B cell (primary cell): ENCODE results near the gene NLGN1. TPM values are rescaled to one million over a fixed set of nuclear protein-coding genes. Genes with fewer than 3 reads are reported as not detected.

Experiments
- ATAC-seq: fragments of 200-7000 bp; cut with Tn5 transposase; one replicate; pipeline ENCODE4 v1.10.0; 2021; ENCODE audit warnings: low read depth, mild to moderate bottlenecking, moderate number of reproducible peaks, moderate library complexity
- CTCF ChIA-PET: fragments of 350-600 bp; sonication (Branson Sonifier 250); formaldehyde crosslinking; loops from one replicate; lab custom pipeline; 2021; ENCODE audit warnings: antibody characterized with exemption, inconsistent platforms; lab: Charles Lee
- POLR2A ChIA-PET: fragments of 350-600 bp; sonication (Branson Sonifier 250); formaldehyde crosslinking; loops from one replicate; lab custom pipeline; 2021; ENCODE audit warnings: antibody characterized with exemption; lab: Charles Lee
- DNase-seq: peaks from one replicate; pipeline ENCODE4 v3.0.0; 2013
- H2AFZ ChIP-seq: 2 replicates; pipeline ENCODE4 v1.6.1; 2012; ENCODE audit warnings: mild to moderate bottlenecking, low read depth, low read length; ENCODE audit not compliant: insufficient read depth, poor library complexity, severe bottlenecking
- H3K27ac ChIP-seq, 2 donors: 1 replicate in 1 of 2; 2 replicates in 1 of 2; pipeline ENCODE4 v1.5.1; 2012 to 2013; ENCODE audit warnings: low read length in 2 of 2, mild to moderate bottlenecking in 2 of 2, moderate library complexity in 1 of 2
- H3K27me3 ChIP-seq, 4 experiments: fragments of 200-600 bp in 1 of 4; sonication (generic) in 1 of 4; replicated peaks in 1 of 4; 1 replicate in 2 of 4; 2 replicates in 2 of 4; pipeline versions ENCODE4 v1.6.1 to v1.7.0; 2013 to 2016; ENCODE audit warnings: low read length in 3 of 4, mild to moderate bottlenecking in 2 of 4, mixed read lengths in 1 of 4, moderate library complexity in 1 of 4; ENCODE audit not compliant: insufficient read depth in 4 of 4, control insufficient read depth in 3 of 4; ENCODE audit errors: control extremely low read depth in 1 of 4
- H3K36me3 ChIP-seq, 2 experiments: replicated peaks in 1 of 2; 1 replicate in 1 of 2; 2 replicates in 1 of 2; pipeline versions ENCODE4 v1.6.1 to v1.7.1; 2013; ENCODE audit warnings: low read length in 1 of 2; ENCODE audit not compliant: insufficient read depth in 2 of 2, control insufficient read depth in 1 of 2; ENCODE audit errors: control extremely low read depth in 1 of 2, extremely low read depth in 1 of 2
- H3K4me1 ChIP-seq, 2 donors: fragments of 200-600 bp in 1 of 2; sonication (generic) in 1 of 2; 1 replicate in 1 of 2; 2 replicates in 1 of 2; pipeline versions ENCODE4 v1.5.1 to v1.6.1; 2013 to 2017; ENCODE audit warnings: low read length in 2 of 2; ENCODE audit not compliant: control insufficient read depth in 2 of 2, insufficient read depth in 2 of 2
- H3K4me2 ChIP-seq: replicated peaks from 2 replicates; pipeline ENCODE3; 2012; ENCODE audit warnings: mild to moderate bottlenecking, low read depth, low read length; ENCODE audit not compliant: poor library complexity, severe bottlenecking
- H3K4me3 ChIP-seq, 5 experiments: fragments of 200-600 bp in 1 of 5; sonication (generic) in 1 of 5; 1 replicate in 3 of 5; 2 replicates in 2 of 5; pipeline versions ENCODE4 v1.5.1 to v1.7.0; 2011 to 2016; ENCODE audit warnings: low read length in 4 of 5, mild to moderate bottlenecking in 4 of 5, low read depth in 2 of 5, control low read depth in 1 of 5, moderate library complexity in 1 of 5; ENCODE audit not compliant: insufficient read depth in 1 of 5; ENCODE audit errors: control extremely low read depth in 1 of 5, extremely low read depth in 1 of 5
- H3K79me2 ChIP-seq: fragments of 200-600 bp; sonication (generic); one replicate; pipeline ENCODE4 v1.6.0; 2016; ENCODE audit warnings: low read length; ENCODE audit not compliant: control insufficient read depth, insufficient read depth
- H3K9ac ChIP-seq: fragments of 200-600 bp; sonication (generic); 2 replicates; pipeline ENCODE4 v1.6.1; 2017; ENCODE audit warnings: mild to moderate bottlenecking, low read length, moderate library complexity
- H3K9me3 ChIP-seq, 3 donors: one replicate each; pipeline versions ENCODE4 v1.6.1 to v1.7.1; 2013; ENCODE audit warnings: low read length in 2 of 3; ENCODE audit not compliant: control insufficient read depth in 2 of 3, insufficient read depth in 1 of 3; ENCODE audit errors: control extremely low read depth in 1 of 3
- H4K20me1 ChIP-seq: 2 replicates; pipeline ENCODE4 v1.6.0; 2012; ENCODE audit warnings: mild to moderate bottlenecking, low read length; ENCODE audit not compliant: insufficient read depth, control insufficient read depth, poor library complexity, severe bottlenecking
- H3K27ac Mint-ChIP-seq: one replicate; pipeline ENCODE4 v1.8.0; 2021; ENCODE audit warnings: mixed read lengths
- H3K27me3 Mint-ChIP-seq: one replicate; pipeline ENCODE4 v1.8.0; 2021; ENCODE audit warnings: mixed read lengths
- H3K4me1 Mint-ChIP-seq: one replicate; pipeline ENCODE4 v1.8.0; 2021; ENCODE audit warnings: mixed read lengths
- H3K4me3 Mint-ChIP-seq: one replicate; pipeline ENCODE4 v1.8.0; 2021; ENCODE audit warnings: mixed read lengths
- H3K9me3 Mint-ChIP-seq: one replicate; pipeline ENCODE4 v1.8.0; 2022; ENCODE audit warnings: mixed read lengths; ENCODE audit not compliant: insufficient read depth
- EZH2 ChIP-seq: IDR thresholded peaks from 2 replicates; pipeline ENCODE4 v1.6.1; 2012; ENCODE audit warnings: borderline replicate concordance, low read depth, mild to moderate bottlenecking, moderate library complexity, low read length; ENCODE audit not compliant: insufficient read depth, poor library complexity, severe bottlenecking
- WGBS: methylation state at CpG from one replicate; pipeline ENCODE4 v1.1.5; 2013; ENCODE audit warnings: missing lambda C conversion rate; ENCODE audit not compliant: insufficient coverage; 5-methylcytosine and 5-hydroxymethylcytosine counted together
- intact Hi-C: fragments of 100-400 bp; cut with micrococcal nuclease; formaldehyde crosslinking; loops from one replicate; pipeline ENCODE4 v1.10.0; 2022
- polyA plus RNA-seq: library from polyadenylated mRNA; depleted of rRNA; stranded (reverse); fragments of >200 nt; gene quantifications from 2 replicates; pipeline ENCODE4 v1.2.3, GENCODE V29; 2012
- total RNA-seq, 2 donors: library from RNA; stranded (reverse); fragments of 120-200 nt in 1 of 2; gene quantifications; 1 replicate in 1 of 2; 2 replicates in 1 of 2; pipeline versions ENCODE4 v1.2.3 to v1.2.4, GENCODE V29; 2013 to 2022
- TF ChIP-seq, protein P1 (sequence below): fragments of 200-600 bp; IDR thresholded peaks from one replicate; pipeline ENCODE4 v1.8.0; 2022; ENCODE audit warnings: antibody characterized with exemption, mild to moderate bottlenecking

The NLGN1 gene
- total and polyA plus RNA-seq, 2 donors (not counting 1 experiment from before 2014, with no cell fraction given) = not detected

DNA sequence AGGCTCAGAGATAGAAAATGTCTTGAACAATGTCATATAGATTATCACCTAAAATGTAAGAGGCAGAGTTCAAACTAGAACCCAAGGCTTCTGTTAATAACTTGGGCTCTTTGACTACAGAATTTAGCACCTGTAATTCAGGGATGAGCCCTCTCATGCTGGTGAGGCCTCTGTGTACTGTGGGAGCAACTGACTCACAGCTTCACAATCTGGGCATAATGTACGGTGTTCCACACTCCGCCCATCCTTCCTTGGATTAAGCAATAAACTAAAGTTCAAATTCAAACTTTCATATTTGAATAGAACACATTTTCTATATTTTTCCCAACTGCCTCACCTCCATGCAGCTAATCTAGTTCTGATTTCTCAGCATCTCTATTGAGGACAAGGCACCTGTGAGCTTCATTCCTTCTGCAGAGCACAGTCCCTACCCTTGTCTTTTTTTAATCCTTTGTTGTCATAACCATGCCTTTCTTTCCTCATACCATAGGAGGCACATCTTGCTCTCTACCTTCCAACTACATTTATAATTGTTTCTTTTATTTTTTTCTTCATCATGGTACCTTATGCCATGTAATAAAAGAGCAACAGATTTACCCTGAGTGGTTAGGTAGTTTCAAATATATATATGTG, 392.1 kb downstream of the NLGN1 start:
- Mint-ChIP-seq H3K27me3 (no peaks in the 10 kb centered on the region), H3K4me1 (no peaks in the 10 kb centered on the region), H3K9me3 (no peaks in the 10 kb centered on the region), H3K4me3 (no peak overlapping the region), H3K27ac (no peak overlapping the region)
- Histone ChIP-seq H3K4me3 (no peak overlapping the region), H3K27ac (no peak overlapping the region), H3K27me3 (no peaks in the 10 kb centered on the region), H3K9me3 (no peaks in the 10 kb centered on the region), H2AFZ (no peak overlapping the region), H3K4me1 (no peaks in the 10 kb centered on the region), H3K4me2 (no peak overlapping the region), H3K9ac (no peak overlapping the region), H3K79me2 (no peaks in the 10 kb centered on the region), H3K36me3 (no peaks in the 10 kb centered on the region), H4K20me1 (no peaks in the 10 kb centered on the region)
- 95% methylated on average over 2 of the region's 2 CpGs for WGBS
- intact Hi-C loops = no loop called here
- POLR2A ChIA-PET = no interaction called here
- CTCF ChIA-PET = no interaction called here
- TF ChIP-seq EZH2 = no peak
- TF ChIP-seq, protein P1, sequence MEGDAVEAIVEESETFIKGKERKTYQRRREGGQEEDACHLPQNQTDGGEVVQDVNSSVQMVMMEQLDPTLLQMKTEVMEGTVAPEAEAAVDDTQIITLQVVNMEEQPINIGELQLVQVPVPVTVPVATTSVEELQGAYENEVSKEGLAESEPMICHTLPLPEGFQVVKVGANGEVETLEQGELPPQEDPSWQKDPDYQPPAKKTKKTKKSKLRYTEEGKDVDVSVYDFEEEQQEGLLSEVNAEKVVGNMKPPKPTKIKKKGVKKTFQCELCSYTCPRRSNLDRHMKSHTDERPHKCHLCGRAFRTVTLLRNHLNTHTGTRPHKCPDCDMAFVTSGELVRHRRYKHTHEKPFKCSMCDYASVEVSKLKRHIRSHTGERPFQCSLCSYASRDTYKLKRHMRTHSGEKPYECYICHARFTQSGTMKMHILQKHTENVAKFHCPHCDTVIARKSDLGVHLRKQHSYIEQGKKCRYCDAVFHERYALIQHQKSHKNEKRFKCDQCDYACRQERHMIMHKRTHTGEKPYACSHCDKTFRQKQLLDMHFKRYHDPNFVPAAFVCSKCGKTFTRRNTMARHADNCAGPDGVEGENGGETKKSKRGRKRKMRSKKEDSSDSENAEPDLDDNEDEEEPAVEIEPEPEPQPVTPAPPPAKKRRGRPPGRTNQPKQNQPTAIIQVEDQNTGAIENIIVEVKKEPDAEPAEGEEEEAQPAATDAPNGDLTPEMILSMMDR = no peak
- DNase-seq (no peak), ATAC-seq (no peak)

DNA sequence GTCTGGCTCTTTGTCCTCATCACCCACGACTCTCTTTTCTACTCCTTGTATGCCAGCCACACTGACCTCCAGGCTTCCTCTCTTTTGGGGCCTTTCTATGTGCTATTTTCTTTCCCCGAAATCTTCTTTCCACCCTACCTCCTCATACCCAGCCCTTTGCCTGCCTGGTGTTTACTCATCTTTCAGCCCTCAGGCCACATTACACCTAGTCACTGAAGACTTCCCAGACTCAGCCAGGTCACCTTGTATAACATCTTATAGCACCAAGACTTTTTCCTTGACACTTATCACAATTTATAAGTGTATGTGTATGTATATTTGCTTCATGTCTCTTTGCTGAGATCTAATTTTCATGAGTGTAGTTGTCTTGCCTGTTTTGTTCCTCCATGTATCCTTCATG, 396.4 kb downstream of the NLGN1 start:
- ChIA-PET POLR2A (no interaction called here), CTCF (no interaction called here)
- Histone ChIP-seq H3K9ac (no peak overlapping the region), H3K79me2 (no peaks in the 10 kb centered on the region), H3K4me1 (no peaks in the 10 kb centered on the region), H3K4me2 (no peak overlapping the region), H3K4me3 (no peak overlapping the region), H3K36me3 (no peaks in the 10 kb centered on the region), H3K27ac (no peak overlapping the region), H2AFZ (no peak overlapping the region), H3K9me3 (no peaks in the 10 kb centered on the region), H3K27me3 (no peaks in the 10 kb centered on the region), H4K20me1 (no peaks in the 10 kb centered on the region)
- no peak overlapping the region for H3K4me3 Mint-ChIP-seq
- no peak for DNase-seq
- H3K27ac Mint-ChIP-seq = no peak overlapping the region
- no peaks in the 10 kb centered on the region for H3K27me3 Mint-ChIP-seq
- H3K4me1 Mint-ChIP-seq = no peaks in the 10 kb centered on the region
- 73% methylated on average over 2 of the region's 2 CpGs for WGBS
- no peak for ATAC-seq
- intact Hi-C loops = no loop called here
- H3K9me3 Mint-ChIP-seq = no peaks in the 10 kb centered on the region
- TF ChIP-seq EZH2 = no peak
